Measurements from ENCODE around the gene KCNH3. TPM values are rescaled to one million over a fixed set of nuclear protein-coding genes. Genes with fewer than 3 reads are reported as not detected.

The KCNH3 gene
- total RNA-seq, 2 experiments from 2014 or later, result 0.06 to 0.57 TPM

Small RNA genes within 50 kb of the gene (small RNA-seq; reads per million reads assigned to genes)
- gene POLR2KP1 (not detected), gene RNU6-834P (not detected)

Other genes starting within 250 kb of the KCNH3 start
- not detected in 2 replicates for gene PRPH, start 243.9 kb upstream of the KCNH3 start, total RNA-seq (2014; rRNA removed; shearing (Covaris generic))
- not detected in 2 replicates for gene PRPH, start 243.9 kb upstream of the KCNH3 start, total RNA-seq (2022)
- 116 and 150 TPM in 2 replicates for gene TROAP, start 215.8 kb upstream of the KCNH3 start, total RNA-seq (2014; rRNA removed; shearing (Covaris generic))
- 141 and 176 TPM in 2 replicates for gene TROAP, start 215.8 kb upstream of the KCNH3 start, total RNA-seq (2022)
- gene C1QL4, start 201.8 kb upstream of the KCNH3 start, total RNA-seq (2014; rRNA removed; shearing (Covaris generic)), result 0.19 and 0.21 TPM in 2 replicates
- 0.17 TPM in 1 of 2 replicates, not detected in the other for gene C1QL4, start 201.8 kb upstream of the KCNH3 start, total RNA-seq (2022)
- 0.16 TPM in 1 of 2 replicates, not detected in the other for gene DNAJC22, start 192.1 kb upstream of the KCNH3 start, total RNA-seq (2014; rRNA removed; shearing (Covaris generic))
- 0.76 and 1.1 TPM in 2 replicates for gene DNAJC22, start 192.1 kb upstream of the KCNH3 start, total RNA-seq (2022)
- gene SPATS2, start 171.6 kb upstream of the KCNH3 start, total RNA-seq (2014; rRNA removed; shearing (Covaris generic)), result 19.1 and 22.7 TPM in 2 replicates
- gene SPATS2, start 171.6 kb upstream of the KCNH3 start, total RNA-seq (2022), result 36.4 and 37.5 TPM in 2 replicates
- 72.0 and 75.6 TPM in 2 replicates for gene MCRS1, start 29.1 kb downstream of the KCNH3 start, total RNA-seq (2014; rRNA removed; shearing (Covaris generic))
- 65.4 and 72.4 TPM in 2 replicates for gene MCRS1, start 29.1 kb downstream of the KCNH3 start, total RNA-seq (2022)
- gene FAM186B, start 66.6 kb downstream of the KCNH3 start, total RNA-seq (2014; rRNA removed; shearing (Covaris generic)), result 0.21 and 0.60 TPM in 2 replicates
- gene FAM186B, start 66.6 kb downstream of the KCNH3 start, total RNA-seq (2022), result 2.4 and 2.8 TPM in 2 replicates
- gene PRPF40B, start 84.5 kb downstream of the KCNH3 start, total RNA-seq (2014; rRNA removed; shearing (Covaris generic)), result 11.3 and 17.0 TPM in 2 replicates
- gene PRPF40B, start 84.5 kb downstream of the KCNH3 start, total RNA-seq (2022), result 25.4 and 26.3 TPM in 2 replicates
- gene FMNL3, start 168.4 kb downstream of the KCNH3 start, total RNA-seq (2014; rRNA removed; shearing (Covaris generic)), result 28.7 and 29.6 TPM in 2 replicates
- gene FMNL3, start 168.4 kb downstream of the KCNH3 start, total RNA-seq (2022), result 13.8 and 15.6 TPM in 2 replicates
- gene TMBIM6, start 202.5 kb downstream of the KCNH3 start, total RNA-seq (2014; rRNA removed; shearing (Covaris generic)), result 116 and 120 TPM in 2 replicates
- gene TMBIM6, start 202.5 kb downstream of the KCNH3 start, total RNA-seq (2022), result 170 and 172 TPM in 2 replicates